Measurements from ENCODE around the gene EDN2.

DNA sequence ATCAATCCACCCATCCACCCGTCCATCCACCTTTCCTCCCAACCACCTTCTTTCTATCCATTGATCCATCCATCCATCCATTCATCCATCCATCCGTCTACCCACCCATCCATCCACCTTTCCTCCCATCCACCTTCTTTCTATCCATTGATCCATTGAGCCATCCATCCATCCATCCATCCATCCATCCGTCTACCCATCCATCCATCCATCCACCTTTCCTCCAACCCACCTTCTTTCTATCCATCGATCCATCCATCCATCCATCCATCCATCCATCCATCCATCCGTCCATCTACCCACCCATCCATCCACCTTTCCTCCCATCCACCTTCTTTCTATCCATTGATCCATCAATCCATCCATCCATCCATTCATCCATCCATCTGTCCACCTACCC, 5.1 kb upstream of the EDN2 start:
- TF ChIP-seq CTCF (IDR thresholded peaks at IDR 0.05), result no peak
- no peak for TF ChIP-seq POLR2A (IDR thresholded peaks at IDR 0.05)

Data from lower leg skin (tissue), 3 donors.